Measurements from ENCODE around the gene SH3RF1. TPM values are rescaled to one million over a fixed set of nuclear protein-coding genes. Genes with fewer than 3 reads are reported as not detected.

Gene SH3RF1
- total and polyA plus RNA-seq, 2 donors: 2.0 to 3.7 TPM

DNA sequence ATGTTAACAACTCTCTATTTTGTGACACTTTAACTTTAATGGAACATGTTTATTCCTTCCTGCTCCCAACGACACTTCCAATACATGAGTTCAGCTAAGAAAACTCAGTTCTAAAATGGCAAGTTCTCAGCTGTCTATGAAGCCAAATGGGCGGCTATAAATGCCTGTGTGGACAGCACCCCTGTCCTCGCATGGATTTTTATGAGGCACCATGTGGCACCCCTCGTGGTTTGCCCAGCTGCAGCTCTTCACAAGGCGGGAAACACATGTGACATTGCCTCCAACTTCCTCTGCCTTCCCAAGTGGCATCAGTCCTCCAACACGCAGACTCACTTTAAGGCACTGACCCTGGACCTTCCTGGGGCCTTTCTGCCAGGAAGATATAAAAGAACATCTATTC is 48.0 kb downstream of the SH3RF1 start:
- no peaks in the 10 kb centered on the region for H3K4me1 ChIP-seq (ENCODE audit: control insufficient read depth in 2 of 2, insufficient read depth in 2 of 2, low read length in 2 of 2)
- no peak for DNase-seq (ENCODE audit: low read depth in 6 of 9, low spot score in 9 of 9)
- no peak overlapping the region for H3K27ac ChIP-seq (ENCODE audit: low read depth in 1 of 2, low read length in 1 of 2)
- H3K27me3 ChIP-seq (ENCODE audit: control insufficient read depth in 2 of 2, insufficient read depth in 1 of 2, low read length in 1 of 2): no peaks in the 10 kb centered on the region
- WGBS: 90% methylated on average over 6 of the region's 6 CpGs
- no peak overlapping the region for H3K4me3 ChIP-seq (ENCODE audit: low read length in 2 of 2)
- H3K36me3 ChIP-seq (ENCODE audit: control insufficient read depth in 2 of 2, insufficient read depth in 2 of 2, low read length in 1 of 2): no peaks in the 10 kb centered on the region
- no peaks in the 10 kb centered on the region for H3K9me3 ChIP-seq (ENCODE audit: control insufficient read depth in 2 of 2, insufficient read depth in 1 of 2, low read length in 1 of 2)

GRCh38 chr4:169221662-169222061 is 49.1 kb downstream of the SH3RF1 start:
- H3K4me3 ChIP-seq (ENCODE audit: low read length in 2 of 2): no peak overlapping the region
- H3K9me3 ChIP-seq (ENCODE audit: control insufficient read depth in 2 of 2, insufficient read depth in 1 of 2, low read length in 1 of 2): no peaks in the 10 kb centered on the region
- WGBS: 98% methylated on average over 3 of the region's 3 CpGs
- H3K4me1 ChIP-seq (ENCODE audit: control insufficient read depth in 2 of 2, insufficient read depth in 2 of 2, low read length in 2 of 2): no peaks in the 10 kb centered on the region
- H3K27me3 ChIP-seq (ENCODE audit: control insufficient read depth in 2 of 2, insufficient read depth in 1 of 2, low read length in 1 of 2): no peaks in the 10 kb centered on the region
- DNase-seq (ENCODE audit: low read depth in 6 of 9, low spot score in 9 of 9): no peak
- H3K36me3 ChIP-seq (ENCODE audit: control insufficient read depth in 2 of 2, insufficient read depth in 2 of 2, low read length in 1 of 2): no peaks in the 10 kb centered on the region
- H3K27ac ChIP-seq (ENCODE audit: low read depth in 1 of 2, low read length in 1 of 2): no peak overlapping the region

GRCh38 chr4:169220854-169221411 is 49.8 kb downstream of the SH3RF1 start:
- Histone ChIP-seq H3K36me3 (ENCODE audit: control insufficient read depth in 2 of 2, insufficient read depth in 2 of 2, low read length in 1 of 2) (no peaks in the 10 kb centered on the region), H3K27ac (ENCODE audit: low read depth in 1 of 2, low read length in 1 of 2) (no peak overlapping the region), H3K4me3 (ENCODE audit: low read length in 2 of 2) (no peak overlapping the region), H3K4me1 (ENCODE audit: control insufficient read depth in 2 of 2, insufficient read depth in 2 of 2, low read length in 2 of 2) (no peaks in the 10 kb centered on the region), H3K9me3 (ENCODE audit: control insufficient read depth in 2 of 2, insufficient read depth in 1 of 2, low read length in 1 of 2) (no peaks in the 10 kb centered on the region), H3K27me3 (ENCODE audit: control insufficient read depth in 2 of 2, insufficient read depth in 1 of 2, low read length in 1 of 2) (no peaks in the 10 kb centered on the region)
- DNase-seq (ENCODE audit: low read depth in 6 of 9, low spot score in 9 of 9): no peak
- 97% methylated on average over 7 of the region's 7 CpGs for WGBS

- no peak for DNase-seq (ENCODE audit: low read depth in 6 of 9, low spot score in 9 of 9)
- WGBS: over 99% methylated on average over 3 of the region's 3 CpGs
- Histone ChIP-seq H3K27ac (ENCODE audit: low read depth in 1 of 2, low read length in 1 of 2) (no peak overlapping the region), H3K4me1 (ENCODE audit: control insufficient read depth in 2 of 2, insufficient read depth in 2 of 2, low read length in 2 of 2) (no peaks in the 10 kb centered on the region), H3K4me3 (ENCODE audit: low read length in 2 of 2) (no peak overlapping the region), H3K9me3 (ENCODE audit: control insufficient read depth in 2 of 2, insufficient read depth in 1 of 2, low read length in 1 of 2) (no peaks in the 10 kb centered on the region), H3K27me3 (ENCODE audit: control insufficient read depth in 2 of 2, insufficient read depth in 1 of 2, low read length in 1 of 2) (no peaks in the 10 kb centered on the region), H3K36me3 (ENCODE audit: control insufficient read depth in 2 of 2, insufficient read depth in 2 of 2, low read length in 1 of 2) (no peaks in the 10 kb centered on the region)
Observed at GRCh38 chr4:169220447-169220846, 50.3 kb downstream of the SH3RF1 start.

DNA sequence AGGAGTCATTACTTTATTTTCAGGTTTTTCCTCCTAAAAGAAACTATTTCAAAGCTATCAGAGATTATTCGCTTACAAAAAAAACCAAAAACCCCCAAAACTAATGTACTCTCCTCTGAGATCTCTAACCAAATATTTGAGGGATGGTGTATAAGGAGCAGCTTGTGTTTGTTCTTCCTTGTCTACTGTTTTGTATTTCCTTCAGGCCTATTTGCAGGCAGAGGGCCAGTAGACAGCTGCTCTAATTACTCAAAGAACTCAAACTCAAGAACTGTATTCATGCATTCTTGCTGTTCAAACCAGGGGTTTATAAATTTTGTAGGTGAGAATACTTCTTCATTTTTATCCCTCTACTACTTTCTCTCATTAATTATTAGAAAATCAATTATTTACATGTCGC is 51.3 kb downstream of the SH3RF1 start:
- Histone ChIP-seq H3K36me3 (ENCODE audit: control insufficient read depth in 2 of 2, insufficient read depth in 2 of 2, low read length in 1 of 2) (no peaks in the 10 kb centered on the region), H3K4me1 (ENCODE audit: control insufficient read depth in 2 of 2, insufficient read depth in 2 of 2, low read length in 2 of 2) (no peaks in the 10 kb centered on the region), H3K27me3 (ENCODE audit: control insufficient read depth in 2 of 2, insufficient read depth in 1 of 2, low read length in 1 of 2) (no peaks in the 10 kb centered on the region), H3K9me3 (ENCODE audit: control insufficient read depth in 2 of 2, insufficient read depth in 1 of 2, low read length in 1 of 2) (no peaks in the 10 kb centered on the region), H3K27ac (ENCODE audit: low read depth in 1 of 2, low read length in 1 of 2) (no peak overlapping the region), H3K4me3 (ENCODE audit: low read length in 2 of 2) (no peak overlapping the region)
- no peak for DNase-seq (ENCODE audit: low read depth in 6 of 9, low spot score in 9 of 9)
- whole genome bisulfite sequencing: 99% methylated on average over 2 of the region's 2 CpGs

DNA sequence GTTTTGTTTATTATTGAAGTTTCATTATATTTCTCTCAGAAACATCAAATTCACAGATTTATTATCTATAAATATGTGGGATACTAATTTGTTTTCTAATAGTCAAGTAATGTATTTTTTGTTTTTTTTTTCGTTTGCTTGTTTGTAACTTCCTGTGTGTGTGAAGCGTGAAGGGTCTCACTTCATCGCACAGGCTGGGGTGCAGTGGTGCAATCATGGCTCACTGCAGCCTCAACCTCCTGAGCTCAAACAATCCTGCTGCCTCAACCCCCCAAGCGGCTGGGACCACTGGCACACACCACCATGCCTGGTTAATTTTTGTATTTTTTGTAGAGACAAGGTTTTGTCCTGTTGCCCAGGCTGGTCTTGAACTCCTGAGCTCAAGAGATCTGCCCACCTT is 55.1 kb downstream of the SH3RF1 start:
- Histone ChIP-seq H3K9me3 (ENCODE audit: control insufficient read depth in 2 of 2, insufficient read depth in 1 of 2, low read length in 1 of 2) (no peaks in the 10 kb centered on the region), H3K27me3 (ENCODE audit: control insufficient read depth in 2 of 2, insufficient read depth in 1 of 2, low read length in 1 of 2) (no peaks in the 10 kb centered on the region), H3K4me1 (ENCODE audit: control insufficient read depth in 2 of 2, insufficient read depth in 2 of 2, low read length in 2 of 2) (no peaks in the 10 kb centered on the region), H3K27ac (ENCODE audit: low read depth in 1 of 2, low read length in 1 of 2) (no peak overlapping the region), H3K36me3 (ENCODE audit: control insufficient read depth in 2 of 2, insufficient read depth in 2 of 2, low read length in 1 of 2) (no peaks in the 10 kb centered on the region), H3K4me3 (ENCODE audit: low read length in 2 of 2) (no peak overlapping the region)
- 83% methylated on average over 4 of the region's 4 CpGs for WGBS
- no peak for DNase-seq (ENCODE audit: low read depth in 6 of 9, low spot score in 9 of 9)

- H3K4me1 ChIP-seq (ENCODE audit: control insufficient read depth in 2 of 2, insufficient read depth in 2 of 2, low read length in 2 of 2): no peaks in the 10 kb centered on the region
- DNase-seq (ENCODE audit: low read depth in 6 of 9, low spot score in 9 of 9): no peak
- no peaks in the 10 kb centered on the region for H3K9me3 ChIP-seq (ENCODE audit: control insufficient read depth in 2 of 2, insufficient read depth in 1 of 2, low read length in 1 of 2)
- no peak overlapping the region for H3K27ac ChIP-seq (ENCODE audit: low read depth in 1 of 2, low read length in 1 of 2)
- no peaks in the 10 kb centered on the region for H3K27me3 ChIP-seq (ENCODE audit: control insufficient read depth in 2 of 2, insufficient read depth in 1 of 2, low read length in 1 of 2)
- no peak overlapping the region for H3K4me3 ChIP-seq (ENCODE audit: low read length in 2 of 2)
- 98% methylated on average over 2 of the region's 2 CpGs for WGBS
- no peaks in the 10 kb centered on the region for H3K36me3 ChIP-seq (ENCODE audit: control insufficient read depth in 2 of 2, insufficient read depth in 2 of 2, low read length in 1 of 2)
Observed at GRCh38 chr4:169212981-169213380, 57.8 kb downstream of the SH3RF1 start.

- Histone ChIP-seq H3K4me1 (ENCODE audit: control insufficient read depth in 2 of 2, insufficient read depth in 2 of 2, low read length in 2 of 2) (no peaks in the 10 kb centered on the region), H3K36me3 (ENCODE audit: control insufficient read depth in 2 of 2, insufficient read depth in 2 of 2, low read length in 1 of 2) (no peaks in the 10 kb centered on the region)
Observed at GRCh38 chr4:169210504-169211118, 60.1 kb downstream of the SH3RF1 start.

DNA sequence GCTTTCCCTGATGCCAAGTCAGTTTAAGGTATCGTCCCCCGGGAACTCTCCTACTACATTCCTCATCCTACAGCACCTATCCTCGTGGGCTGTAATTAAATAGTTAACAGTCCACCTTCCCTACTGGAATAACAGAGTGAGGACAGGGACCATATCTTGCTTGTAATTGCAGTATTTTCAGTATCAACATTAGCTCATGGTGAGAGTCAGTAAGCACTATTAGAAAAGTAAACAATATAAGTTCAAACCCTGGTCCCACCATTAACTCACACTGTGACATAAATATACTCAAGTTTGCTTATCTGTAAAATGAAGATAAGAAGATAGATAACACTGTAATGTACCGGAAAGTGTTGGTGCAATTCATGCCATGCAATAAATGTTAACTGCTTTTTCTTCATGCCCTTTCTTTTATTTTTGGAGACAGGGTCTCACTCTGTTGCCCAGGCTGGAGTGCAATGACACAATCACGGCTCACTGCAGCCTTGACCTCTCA is 61.3 kb downstream of the SH3RF1 start:
- Histone ChIP-seq H3K27me3 (ENCODE audit: control insufficient read depth in 2 of 2, insufficient read depth in 1 of 2, low read length in 1 of 2) (no peaks in the 10 kb centered on the region), H3K9me3 (ENCODE audit: control insufficient read depth in 2 of 2, insufficient read depth in 1 of 2, low read length in 1 of 2) (no peaks in the 10 kb centered on the region)
- 96% methylated on average over 5 of the region's 5 CpGs for WGBS

More at GRCh38 chr4:169210504-169211118, 60.1 kb downstream of the SH3RF1 start:
- H3K9me3 ChIP-seq (ENCODE audit: control insufficient read depth in 2 of 2, insufficient read depth in 1 of 2, low read length in 1 of 2): no peaks in the 10 kb centered on the region
- DNase-seq (ENCODE audit: low read depth in 6 of 9, low spot score in 9 of 9): no peak
- no peak overlapping the region for H3K4me3 ChIP-seq (ENCODE audit: low read length in 2 of 2)
- 96% methylated on average over 3 of the region's 3 CpGs for WGBS
- no peak overlapping the region for H3K27ac ChIP-seq (ENCODE audit: low read depth in 1 of 2, low read length in 1 of 2)
- no peaks in the 10 kb centered on the region for H3K27me3 ChIP-seq (ENCODE audit: control insufficient read depth in 2 of 2, insufficient read depth in 1 of 2, low read length in 1 of 2)

More for the DNA sequence above, 61.3 kb downstream of the SH3RF1 start:
- Histone ChIP-seq H3K36me3 (ENCODE audit: control insufficient read depth in 2 of 2, insufficient read depth in 2 of 2, low read length in 1 of 2) (no peaks in the 10 kb centered on the region), H3K27ac (ENCODE audit: low read depth in 1 of 2, low read length in 1 of 2) (no peak overlapping the region), H3K4me1 (ENCODE audit: control insufficient read depth in 2 of 2, insufficient read depth in 2 of 2, low read length in 2 of 2) (no peaks in the 10 kb centered on the region), H3K4me3 (ENCODE audit: low read length in 2 of 2) (no peak overlapping the region)
- DNase-seq (ENCODE audit: low read depth in 6 of 9, low spot score in 9 of 9): no peak
